GM21447 (cell line): ENCODE measurements around the gene POLE.

ENCODE experiments used
- ATAC-seq: cut with Tn5 transposase; IDR thresholded peaks from one replicate; pipeline ENCODE4 v1.9.1; 2021; ENCODE audit not compliant: unreplicated experiment

Gene POLE

GRCh38 chr12:132617822-132618682 lies 69.1 kb downstream of the POLE start:
- ATAC-seq: no peak

GRCh38 chr12:132617135-132617701 lies 69.9 kb downstream of the POLE start:
- no peak for ATAC-seq

- ATAC-seq: no peak
These were observed 71.5 kb downstream of the POLE start for GRCh38 chr12:132615579-132616038.

DNA sequence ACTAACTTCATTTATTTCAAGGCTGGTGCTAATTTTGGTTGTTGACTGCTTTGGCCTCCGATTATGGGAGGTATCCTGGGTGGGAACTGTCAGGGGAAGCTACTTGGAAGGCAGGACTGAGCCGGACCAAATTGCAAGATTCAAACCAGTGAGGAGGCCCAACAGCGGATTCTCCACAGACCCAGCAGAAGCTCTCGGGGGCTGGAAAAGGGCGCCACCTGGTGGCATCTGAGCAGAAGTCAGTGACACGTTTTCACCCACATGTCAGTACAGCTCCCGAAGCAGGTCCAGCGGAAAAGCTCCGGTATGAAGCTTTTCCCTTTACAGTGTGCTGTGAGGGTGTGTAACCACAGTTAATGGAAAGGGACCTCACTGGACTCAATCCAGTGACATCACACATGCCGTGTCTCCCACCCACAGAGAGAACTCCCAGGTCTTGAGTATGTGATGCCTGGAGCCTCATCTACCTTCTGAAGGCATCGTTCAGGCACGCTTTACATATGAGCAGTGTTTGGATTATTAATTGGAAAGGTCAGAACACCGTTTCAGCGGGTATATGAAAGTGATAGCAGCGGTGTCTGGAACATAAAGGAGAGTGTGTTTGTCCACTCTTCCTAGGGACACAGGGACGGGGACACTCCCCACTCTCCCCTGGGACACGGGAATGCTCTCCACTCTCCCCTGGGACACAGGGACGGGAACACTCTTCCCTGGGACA lies 72.1 kb downstream of the POLE start:
- no peak for ATAC-seq

GRCh38 chr12:132614029-132614428 lies 73.1 kb downstream of the POLE start:
- ATAC-seq: no peak

- no peak for ATAC-seq
These were observed 75.5 kb downstream of the POLE start for GRCh38 chr12:132611620-132612019.

- no peak for ATAC-seq
These were observed 76.1 kb downstream of the POLE start for GRCh38 chr12:132610866-132611602.

DNA sequence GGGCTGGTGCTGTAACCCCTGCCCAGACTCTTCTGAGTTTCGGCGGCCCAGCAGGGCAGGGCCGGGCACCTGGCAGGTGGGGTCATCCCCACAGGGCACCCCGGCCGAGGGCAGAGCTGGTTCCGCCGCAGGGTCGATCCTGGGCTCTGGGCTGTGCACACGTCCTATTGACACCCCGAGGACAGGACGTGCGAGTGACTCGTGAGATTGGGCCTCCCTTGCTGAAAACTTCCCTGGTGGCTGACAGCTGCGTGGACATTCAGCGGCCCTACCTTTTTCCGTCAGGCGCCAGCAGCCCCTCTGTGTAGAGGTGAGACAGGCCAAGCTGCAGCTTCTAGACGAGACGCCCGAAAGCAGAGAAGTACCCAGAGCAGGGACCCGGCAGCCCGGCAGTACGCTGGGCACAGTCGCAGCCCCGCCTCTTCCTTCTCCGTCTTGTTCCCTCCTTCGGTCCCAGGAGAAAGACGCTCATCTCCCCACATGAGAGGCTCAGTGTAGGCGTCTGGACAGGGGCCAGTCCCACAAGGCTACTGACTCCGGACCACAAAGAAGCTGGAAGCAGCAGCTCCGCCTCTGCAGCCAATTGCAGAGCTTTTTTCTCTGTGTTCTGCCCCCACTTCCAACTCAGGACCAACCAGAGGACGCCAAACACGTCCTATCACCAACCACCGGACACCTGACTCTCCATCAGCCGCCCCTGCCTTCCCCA lies 76.9 kb downstream of the POLE start, which contains the start of gene LRCOL1:
LRCOL1 (minus strand) TSS at position 532 of the 709 bp plus-strand sequence. CDS start 4,331 bp downstream, outside the sequence.
- ATAC-seq: no peak

- ATAC-seq: no peak
These were observed 78.6 kb downstream of the POLE start for GRCh38 chr12:132608231-132609171.

DNA sequence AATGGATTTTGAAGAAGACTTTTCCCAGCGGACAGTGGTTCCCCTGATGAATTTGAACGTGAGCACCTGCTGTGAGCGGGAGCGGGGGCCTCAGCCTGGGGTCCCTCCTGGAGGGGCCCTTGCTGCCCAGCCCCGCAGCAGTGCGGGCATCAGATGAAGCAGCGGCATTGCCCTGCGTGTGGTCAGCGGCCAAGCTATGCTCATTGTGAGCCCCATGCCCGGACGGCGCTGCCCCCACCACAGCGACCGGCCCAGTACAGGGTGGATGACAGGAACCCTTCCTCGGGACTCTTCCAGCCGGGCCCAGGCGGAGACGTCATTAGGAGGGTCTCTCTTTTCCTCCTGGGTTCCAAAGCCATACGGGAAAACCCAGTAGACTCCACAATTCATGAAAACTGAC lies 80.2 kb downstream of the POLE start:
- no peak for ATAC-seq

GRCh38 chr12:132606466-132606865 lies 80.7 kb downstream of the POLE start:
- ATAC-seq: no peak

- no peak for ATAC-seq
These were observed 81.2 kb downstream of the POLE start for GRCh38 chr12:132605892-132606291.

DNA sequence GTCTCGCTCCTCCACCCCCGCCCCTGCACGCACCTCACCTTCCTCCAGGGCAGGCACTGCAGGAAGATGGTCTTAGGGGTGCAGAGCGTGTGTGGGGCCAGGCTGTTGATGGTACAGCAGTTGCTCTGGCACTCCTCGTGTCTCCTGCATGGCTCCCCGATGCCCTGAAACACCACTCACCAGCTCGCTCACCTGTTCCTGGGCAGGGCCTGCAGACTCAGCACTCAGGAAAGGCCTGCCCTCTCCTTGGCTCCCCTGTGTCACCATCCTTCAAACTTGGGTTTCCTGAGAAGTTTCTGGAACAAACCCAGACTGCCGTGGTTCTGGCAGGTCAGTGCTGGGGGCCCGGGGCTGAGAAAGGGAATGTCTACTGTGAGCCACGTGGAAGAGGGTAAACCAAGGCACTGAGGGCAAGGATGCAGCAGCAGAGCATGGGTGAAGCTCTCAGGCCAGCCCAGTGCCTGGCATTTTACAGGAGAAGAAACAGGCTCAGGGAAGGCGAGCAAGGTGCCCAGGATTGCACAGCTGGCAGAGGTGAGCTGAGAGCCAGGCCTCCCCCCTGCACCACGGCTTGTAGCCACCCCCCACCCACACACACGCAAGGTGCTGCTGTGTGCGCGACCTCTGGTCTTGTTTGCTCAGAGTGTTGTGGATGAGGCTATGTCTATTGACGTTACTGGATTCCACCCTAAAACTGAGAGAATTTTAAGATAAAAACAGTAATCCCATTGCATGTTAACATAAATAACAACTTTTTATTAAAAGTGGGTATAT lies 82.3 kb downstream of the POLE start:
- no peak for ATAC-seq

DNA sequence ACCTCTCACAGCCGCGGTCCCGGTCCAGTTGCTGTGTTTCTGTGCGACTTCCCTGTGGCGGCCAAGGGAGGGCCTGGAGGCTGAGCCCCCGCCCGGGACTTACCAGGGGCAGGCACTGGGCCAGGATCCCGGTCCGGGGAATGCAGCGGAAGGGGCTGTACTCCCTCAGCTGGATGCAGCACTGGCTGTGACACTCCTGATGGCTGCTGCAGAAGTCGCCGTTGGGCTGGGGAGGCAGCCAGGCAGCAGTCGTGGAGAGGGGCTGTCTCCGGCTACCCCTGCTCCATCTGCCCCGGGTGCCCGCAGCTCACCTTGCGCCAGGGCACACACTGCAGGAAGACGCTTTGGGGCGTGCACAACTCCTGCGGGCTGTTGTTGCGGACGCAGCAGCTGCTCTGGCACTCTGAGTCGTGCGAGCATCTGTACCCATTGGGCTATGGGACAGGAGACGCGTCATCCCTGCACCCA lies 83.0 kb downstream of the POLE start:
- ATAC-seq: no peak

DNA sequence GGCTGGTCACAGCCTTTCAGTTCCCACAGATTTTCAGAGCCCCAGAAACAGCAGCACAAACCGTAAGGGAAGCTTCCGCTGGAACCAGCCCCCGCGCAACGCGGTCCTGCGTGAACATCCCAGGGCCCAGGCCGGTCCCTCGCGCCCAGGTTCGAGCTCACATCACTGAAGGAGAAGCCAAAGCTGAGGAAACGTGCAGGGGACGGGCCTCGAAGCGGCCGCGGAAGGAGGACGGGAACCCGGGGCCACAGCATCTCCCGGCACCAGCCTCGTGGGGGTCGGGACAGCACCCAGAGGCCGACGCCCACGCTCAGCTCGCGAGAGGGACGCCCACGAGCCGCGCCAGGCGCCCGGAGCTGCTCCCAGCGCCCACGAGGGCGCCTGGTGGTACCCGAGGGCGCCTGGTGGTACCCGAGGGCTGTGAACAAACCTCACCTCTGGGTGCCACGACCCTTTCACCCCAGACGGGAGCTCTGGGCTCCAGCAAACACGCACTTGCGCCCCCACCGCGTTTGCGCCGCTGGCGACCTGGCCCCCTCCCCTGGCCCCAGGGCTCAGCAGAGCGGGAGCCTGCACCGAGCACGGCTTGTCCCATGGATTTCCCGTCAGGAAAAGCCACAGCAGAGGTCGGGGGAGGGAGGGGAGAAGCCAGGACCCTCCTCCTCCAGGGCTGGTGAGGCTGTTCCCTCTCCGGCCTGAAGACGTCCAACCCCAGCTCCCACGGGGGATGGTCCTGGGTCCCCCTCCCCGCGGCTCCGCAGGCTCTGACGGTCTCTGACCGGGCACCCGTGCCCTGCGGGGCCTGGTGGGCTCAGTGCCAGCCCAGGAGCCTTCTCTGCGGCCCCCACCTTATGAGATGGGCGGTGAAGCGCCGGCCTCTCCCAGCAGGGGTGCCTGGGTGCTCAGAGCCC lies 83.6 kb downstream of the POLE start:
- ATAC-seq: no peak

- no peak for ATAC-seq
These were observed 84.4 kb downstream of the POLE start for GRCh38 chr12:132602572-132603239.
